HG02798 (cell line): Measurements from ENCODE around the gene SP3.

Experiments used
- ATAC-seq: cut with Tn5 transposase; IDR thresholded peaks from one replicate; pipeline ENCODE4 v1.9.1; 2021; ENCODE audit warnings: mild to moderate bottlenecking; ENCODE audit not compliant: unreplicated experiment, poor library complexity

The SP3 gene

GRCh38 chr2:173997753-173998152, 32.6 kb upstream of the SP3 start:
- ATAC-seq, result no peak

- ATAC-seq, result peak; percentile 94
These were observed 32.1 kb upstream of the SP3 start for GRCh38 chr2:173997269-173997668.

- no peak for ATAC-seq
These were observed 31.6 kb upstream of the SP3 start for GRCh38 chr2:173996766-173997165.

- ATAC-seq, result no peak
These were observed 28.3 kb upstream of the SP3 start for GRCh38 chr2:173993459-173993858.

GRCh38 chr2:173991856-173992588, 26.8 kb upstream of the SP3 start:
- no peak for ATAC-seq

GRCh38 chr2:173990970-173991819, 26.0 kb upstream of the SP3 start:
- peak; percentile 84 for ATAC-seq

GRCh38 chr2:173990245-173990644, 25.1 kb upstream of the SP3 start:
- no peak for ATAC-seq

- ATAC-seq, result peak; percentile 35
These were observed 24.7 kb upstream of the SP3 start for GRCh38 chr2:173989884-173990215.

- ATAC-seq, result peak; percentile 31
These were observed 24.1 kb upstream of the SP3 start for GRCh38 chr2:173989160-173989883.

- no peak for ATAC-seq
These were observed 21.6 kb upstream of the SP3 start for GRCh38 chr2:173986805-173987204.

- ATAC-seq, result no peak
These were observed 20.4 kb upstream of the SP3 start for GRCh38 chr2:173985605-173985992.

GRCh38 chr2:173984866-173985604, 19.9 kb upstream of the SP3 start:
- no peak for ATAC-seq

- no peak for ATAC-seq
These were observed 18.3 kb upstream of the SP3 start for GRCh38 chr2:173983391-173983871.

GRCh38 chr2:173982918-173983317, 17.7 kb upstream of the SP3 start:
- no peak for ATAC-seq

- no peak for ATAC-seq
These were observed 17.1 kb upstream of the SP3 start for GRCh38 chr2:173982182-173982714.

- no peak for ATAC-seq
These were observed 16.3 kb upstream of the SP3 start for GRCh38 chr2:173981520-173981919.

- no peak for ATAC-seq
These were observed 14.7 kb upstream of the SP3 start for GRCh38 chr2:173979751-173980351.

- ATAC-seq, result no peak
These were observed 13.3 kb upstream of the SP3 start for GRCh38 chr2:173978447-173978846.

- ATAC-seq, result no peak
These were observed 7.5 kb upstream of the SP3 start for GRCh38 chr2:173972636-173973035.

GRCh38 chr2:173972165-173972564, 7.0 kb upstream of the SP3 start:
- no peak for ATAC-seq
